HepG2 (cell line): ENCODE results near the gene BICDL2. TPM values are rescaled to one million over a fixed set of nuclear protein-coding genes. Genes with fewer than 3 reads are reported as not detected.

ENCODE experiments used
- AKNA ChIP-seq: sonication (generic); formaldehyde crosslinking; IDR thresholded peaks from 2 replicates; pipeline ENCODE4 v1.4.0; 2020; ENCODE audit warnings: missing genetic modification reagents, borderline replicate concordance
- BRF2 ChIP-seq: sonication (generic); formaldehyde crosslinking; IDR thresholded peaks from 2 replicates; pipeline ENCODE4 v1.8.1; 2022; ENCODE audit warnings: mild to moderate bottlenecking, missing genetic modification reagents
- CREB3 ChIP-seq: sonication (generic); formaldehyde crosslinking; IDR thresholded peaks from 2 replicates; pipeline ENCODE4 v1.5.0; 2020; ENCODE audit warnings: missing genetic modification reagents
- CREM ChIP-seq, 2 experiments: sonication (generic) in 1 of 2; formaldehyde crosslinking in 1 of 2; IDR thresholded peaks; 2 replicates each; pipeline versions ENCODE4 v1.4.0 to v1.6.1; 2016 to 2020; ENCODE audit warnings: antibody characterized with exemption in 1 of 2, mild to moderate bottlenecking in 1 of 2, missing genetic modification reagents in 1 of 2
- DBP ChIP-seq: sonication (generic); formaldehyde crosslinking; IDR thresholded peaks from 2 replicates; pipeline ENCODE4 v1.4.0; 2020; ENCODE audit warnings: missing genetic modification reagents; ENCODE audit errors: not compliant biosample characterization
- ELF1 ChIP-seq: sonication (generic); formaldehyde crosslinking; IDR thresholded peaks from 2 replicates; pipeline ENCODE4 v1.4.0; 2020; ENCODE audit warnings: missing genetic modification reagents
- KLF15 ChIP-seq: sonication (generic); formaldehyde crosslinking; IDR thresholded peaks from 2 replicates; pipeline ENCODE4 v1.8.1; 2023; ENCODE audit warnings: borderline replicate concordance, mild to moderate bottlenecking, inconsistent platforms, missing genetic modification reagents, mixed read lengths
- KLF9 ChIP-seq: IDR thresholded peaks from 2 replicates; pipeline ENCODE4 v1.6.1; 2016; ENCODE audit warnings: low read depth
- MBNL3 ChIP-seq: fragments of 250-450 bp; sonication (Bioruptor Pico); conservative IDR thresholded peaks from 2 replicates; pipeline ENCODE4 v1.8.0; 2022; ENCODE audit warnings: mild to moderate bottlenecking, inconsistent platforms
- POLR2AphosphoS5 ChIP-seq: IDR thresholded peaks from 2 replicates; pipeline ENCODE4 v1.6.1; 2012; ENCODE audit warnings: low read depth, low read length
- RFX1 ChIP-seq: fragments of 450-650 bp; IDR thresholded peaks from 2 replicates; pipeline ENCODE4 v1.6.1; 2017
- ZBTB8A ChIP-seq: sonication (generic); formaldehyde crosslinking; IDR thresholded peaks from 2 replicates; pipeline ENCODE4 v1.4.0; 2020; ENCODE audit warnings: mild to moderate bottlenecking, low read depth, missing genetic modification reagents, borderline replicate concordance
- ZFY ChIP-seq: sonication (generic); formaldehyde crosslinking; IDR thresholded peaks from 2 replicates; pipeline ENCODE4 v1.4.0; 2020; ENCODE audit warnings: missing genetic modification reagents
- ZNF17 ChIP-seq: sonication (generic); formaldehyde crosslinking; IDR thresholded peaks from 2 replicates; pipeline ENCODE4 v1.5.0; 2020; ENCODE audit warnings: mild to moderate bottlenecking, missing genetic modification reagents
- ZNF180 ChIP-seq: sonication (generic); formaldehyde crosslinking; IDR thresholded peaks from 2 replicates; pipeline ENCODE4 v1.4.0; 2020; ENCODE audit warnings: low read depth, missing genetic modification reagents, borderline replicate concordance
- ZNF296 ChIP-seq: sonication (generic); formaldehyde crosslinking; conservative IDR thresholded peaks from 2 replicates; pipeline ENCODE4 v1.5.0; 2020; ENCODE audit warnings: mild to moderate bottlenecking, missing genetic modification reagents
- ZNF430 ChIP-seq: sonication (generic); formaldehyde crosslinking; IDR thresholded peaks from 2 replicates; pipeline ENCODE4 v1.9.0; 2021; ENCODE audit warnings: mild to moderate bottlenecking, missing genetic modification reagents
- ZNF747 ChIP-seq: sonication (generic); formaldehyde crosslinking; IDR thresholded peaks from 2 replicates; pipeline ENCODE4 v1.8.1; 2023; ENCODE audit warnings: missing genetic modification reagents, mild to moderate bottlenecking, borderline replicate concordance
- polyA plus RNA-seq, 8 experiments: library from polyadenylated mRNA; depleted of rRNA in 3 of 8; stranded (reverse) in 7 of 8; unstranded in 1 of 8; fragments of >200 nt; fragmentation: Illumina TruSeq in 4 of 8; extraction: Trizol in 4 of 8; gene quantifications; 2 replicates each; pipeline versions ENCODE4 v1.2.1 to v1.2.3, GENCODE V29; 2011 to 2016; ENCODE audit warnings: low read depth in 4 of 8, missing spikeins in 1 of 8, mixed read lengths in 1 of 8; ENCODE audit not compliant: insufficient read depth in 1 of 8
- total RNA-seq, 5 experiments: library from RNA; depleted of rRNA; stranded (reverse); fragments of >200 nt; fragmentation: Illumina TruSeq; extraction: Trizol; gene quantifications; 2 replicates each; pipeline ENCODE4 v1.2.3, GENCODE V29; 2016; ENCODE audit warnings: low read depth in 1 of 5

BICDL2 gene
- total and polyA plus RNA-seq, 2 of the 13 experiments (the other 11 are each of a cell fraction or from before 2014, with no cell fraction given): 0.12 TPM; not detected in 1

GRCh38 chr16:3017794-3018506 lies 18.8 kb downstream of the BICDL2 start, which contains the start of gene CLDN6 (continued):
- no peak for TF ChIP-seq ZNF17 (CRISPR knock-in tag)
- TF ChIP-seq RFX1: no peak
- no peak for TF ChIP-seq KLF9 (CRISPR knock-in tag)
- no peak for TF ChIP-seq DBP (CRISPR knock-in tag)
- no peak for TF ChIP-seq MBNL3 (CRISPR knock-in tag)
- no peak for TF ChIP-seq KLF15 (CRISPR knock-in tag)
- no peak for TF ChIP-seq POLR2AphosphoS5
- TF ChIP-seq ZNF430 (CRISPR knock-in tag): no peak
- TF ChIP-seq ZBTB8A (CRISPR knock-in tag): no peak
- no peak for TF ChIP-seq ZNF296 (CRISPR knock-in tag)
- TF ChIP-seq CREB3 (CRISPR knock-in tag): no peak
- TF ChIP-seq ZFY (CRISPR knock-in tag): no peak
- TF ChIP-seq BRF2 (CRISPR knock-in tag): no peak
- TF ChIP-seq ZNF747 (CRISPR knock-in tag): no peak
- no peak for TF ChIP-seq ZNF180
- TF ChIP-seq AKNA: no peak
- peak; percentile 49; the same call in 1 of the 2 replicates for TF ChIP-seq CREM (IDR thresholded peaks at IDR 0.05)
- 0 out of 2 replicates have a peak, but pooled peaks have one; percentile 48 for TF ChIP-seq CREM (CRISPR knock-in tag; IDR thresholded peaks at IDR 0.05)
- no peak for TF ChIP-seq ELF1
